GM10266 (cell line): ENCODE data around the gene RBPJL.

ENCODE experiments used
- DNase-seq: peaks from one replicate; pipeline ENCODE4 v3.0.0; 2012; ENCODE audit errors: extremely low spot score
- TF ChIP-seq, protein P1 (sequence below): IDR thresholded peaks from 2 replicates; pipeline ENCODE4 v1.5.1; 2012; ENCODE audit warnings: mild to moderate bottlenecking, low read depth; ENCODE audit not compliant: control insufficient read depth, insufficient read depth; ENCODE audit errors: missing control alignments

The RBPJL gene

GRCh38 chr20:45268531-45268930, 38.1 kb upstream of the RBPJL start:
- TF ChIP-seq, protein P1, sequence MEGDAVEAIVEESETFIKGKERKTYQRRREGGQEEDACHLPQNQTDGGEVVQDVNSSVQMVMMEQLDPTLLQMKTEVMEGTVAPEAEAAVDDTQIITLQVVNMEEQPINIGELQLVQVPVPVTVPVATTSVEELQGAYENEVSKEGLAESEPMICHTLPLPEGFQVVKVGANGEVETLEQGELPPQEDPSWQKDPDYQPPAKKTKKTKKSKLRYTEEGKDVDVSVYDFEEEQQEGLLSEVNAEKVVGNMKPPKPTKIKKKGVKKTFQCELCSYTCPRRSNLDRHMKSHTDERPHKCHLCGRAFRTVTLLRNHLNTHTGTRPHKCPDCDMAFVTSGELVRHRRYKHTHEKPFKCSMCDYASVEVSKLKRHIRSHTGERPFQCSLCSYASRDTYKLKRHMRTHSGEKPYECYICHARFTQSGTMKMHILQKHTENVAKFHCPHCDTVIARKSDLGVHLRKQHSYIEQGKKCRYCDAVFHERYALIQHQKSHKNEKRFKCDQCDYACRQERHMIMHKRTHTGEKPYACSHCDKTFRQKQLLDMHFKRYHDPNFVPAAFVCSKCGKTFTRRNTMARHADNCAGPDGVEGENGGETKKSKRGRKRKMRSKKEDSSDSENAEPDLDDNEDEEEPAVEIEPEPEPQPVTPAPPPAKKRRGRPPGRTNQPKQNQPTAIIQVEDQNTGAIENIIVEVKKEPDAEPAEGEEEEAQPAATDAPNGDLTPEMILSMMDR: no peak
- DNase-seq: no peak

GRCh38 chr20:45269056-45269455, 37.6 kb upstream of the RBPJL start:
- TF ChIP-seq, protein P1: no peak
- DNase-seq: no peak

DNA sequence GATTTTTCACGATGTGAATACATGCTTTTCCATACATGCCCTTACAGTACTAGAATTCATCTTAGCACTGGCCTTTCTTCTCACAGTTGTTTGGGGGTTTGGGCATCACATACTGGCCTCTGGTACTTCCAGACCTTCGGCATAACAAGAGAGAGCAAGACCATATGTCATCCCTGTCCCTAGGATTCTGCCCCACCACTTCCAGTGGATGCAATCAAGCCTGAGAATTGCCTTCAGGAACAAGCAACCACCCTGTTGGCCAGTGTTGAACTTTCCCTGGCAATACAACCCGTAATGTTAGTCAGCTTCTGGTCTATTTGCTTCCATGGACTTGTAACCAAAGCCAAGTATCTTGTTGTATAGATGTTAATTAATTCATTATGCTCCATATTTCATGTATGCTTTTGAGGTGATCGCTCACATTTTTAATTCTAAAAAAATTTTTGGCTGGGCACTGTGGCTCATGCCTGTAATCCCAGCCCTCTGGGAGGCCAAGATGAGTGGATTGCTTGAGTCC, 36.8 kb upstream of the RBPJL start:
- TF ChIP-seq, protein P1: no peak
- DNase-seq: no peak

GRCh38 chr20:45275338-45275737, 31.3 kb upstream of the RBPJL start:
- TF ChIP-seq, protein P1: no peak
- DNase-seq: no peak

DNA sequence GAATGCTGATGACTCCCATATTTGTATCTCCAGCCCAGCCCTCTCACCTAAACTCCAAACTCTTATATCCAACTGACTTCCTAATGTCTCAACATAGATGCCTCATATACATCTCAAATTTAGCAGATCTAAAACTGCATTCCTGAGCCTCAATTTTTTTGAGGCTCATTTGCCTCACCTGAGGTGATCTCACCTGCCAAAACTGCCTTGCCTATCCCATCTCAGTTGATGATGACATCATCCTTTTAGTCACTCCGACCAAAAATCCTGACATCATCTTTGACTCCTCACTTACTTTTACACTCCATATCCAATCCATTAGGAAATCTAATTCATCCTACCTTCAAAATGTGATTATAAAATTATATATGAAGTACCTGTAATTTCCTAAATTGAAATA, 26.6 kb upstream of the RBPJL start:
- DNase-seq: no peak
- TF ChIP-seq, protein P1: no peak

DNA sequence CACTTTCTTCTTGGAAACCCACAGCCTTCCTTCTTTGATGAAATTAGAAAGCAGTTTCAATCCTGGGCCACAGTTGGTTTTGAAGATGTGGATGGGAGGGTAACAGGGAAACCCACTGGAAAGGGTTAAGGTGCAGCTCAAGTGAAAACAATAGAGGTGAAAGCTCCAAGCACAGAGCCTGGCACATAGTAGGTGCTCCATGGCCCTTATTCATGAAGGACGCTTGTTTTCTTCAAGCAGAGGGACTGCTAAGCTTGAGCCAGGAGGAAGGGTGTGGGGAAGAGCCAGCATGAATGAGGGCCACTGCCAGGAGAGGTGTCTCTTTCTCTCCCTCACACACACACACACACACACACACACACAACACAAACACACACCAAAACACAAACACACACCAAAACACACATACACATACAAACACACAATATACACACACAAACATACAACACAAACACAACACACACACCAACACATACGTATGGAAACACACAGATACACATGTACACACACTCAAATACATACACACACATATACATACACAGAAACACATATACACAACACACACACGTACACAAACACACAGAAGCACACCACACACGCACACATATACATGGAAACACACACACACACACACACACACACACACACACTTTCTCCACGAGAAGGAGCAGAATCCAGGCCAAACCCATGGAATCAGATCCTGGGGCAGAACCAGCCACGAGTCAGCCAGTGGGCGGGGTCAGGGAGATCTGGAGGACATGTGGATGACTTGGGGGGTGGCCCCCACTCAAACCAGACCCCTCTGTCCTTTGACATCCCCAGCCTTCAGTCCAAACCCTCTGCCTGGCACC, 23.7 kb upstream of the RBPJL start:
- TF ChIP-seq, protein P1: no peak
- no peak for DNase-seq

DNA sequence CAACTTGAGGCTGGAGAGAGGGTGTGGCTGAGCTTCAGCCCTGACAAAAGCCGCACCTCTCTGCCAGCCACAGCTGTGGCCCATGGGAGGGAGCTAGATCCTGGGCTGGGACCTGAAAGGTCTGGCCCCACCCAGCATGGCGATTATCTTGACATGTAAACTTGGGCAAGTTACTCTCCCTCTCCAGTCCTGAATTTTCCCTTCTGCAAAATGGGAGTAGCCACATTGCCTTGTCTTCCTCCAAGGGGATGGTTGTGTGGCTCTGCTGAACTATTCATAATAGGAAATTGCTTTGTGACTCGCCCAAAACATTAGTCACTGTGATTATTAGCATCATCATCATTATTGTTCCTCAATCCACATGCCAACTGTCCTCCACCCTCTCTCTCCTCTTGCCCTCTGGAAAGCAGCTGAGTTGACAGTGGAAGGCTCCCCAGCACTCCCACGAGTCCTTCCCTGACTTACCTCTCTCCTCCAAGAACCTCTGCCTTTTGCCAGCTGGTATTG, 23.0 kb upstream of the RBPJL start:
- DNase-seq: no peak
- TF ChIP-seq, protein P1: no peak
